Neural progenitor cell (in vitro differentiated cells): ENCODE data around the gene RMP24.
"Not testable (repeated sequence)": the region's sequence is repeated elsewhere in the genome, so short reads cannot be mapped to it uniquely, and the experiment has no call there.

Source experiments
- DNase-seq: peaks from one replicate; pipeline ENCODE4 v3.0.0-alpha.2; 2016; ENCODE audit warnings: low spot score
- H2AFZ ChIP-seq: fragments of 200-600 bp; sonication (generic); replicated peaks from 2 replicates; pipeline ENCODE4 v1.6.1; 2016; ENCODE audit warnings: antibody characterized with exemption
- H3F3A ChIP-seq: fragments of 200-600 bp; sonication (generic); 2 replicates; pipeline ENCODE4 v1.6.1; 2016; ENCODE audit warnings: antibody characterized with exemption, low read depth
- H3K27ac ChIP-seq: fragments of 200-600 bp; sonication (generic); 2 replicates; pipeline ENCODE4 v1.5.1; 2016; ENCODE audit warnings: mild to moderate bottlenecking
- H3K27me3 ChIP-seq: fragments of 200-600 bp; sonication (generic); 2 replicates; pipeline ENCODE4 v1.6.1; 2016; ENCODE audit warnings: mild to moderate bottlenecking, moderate library complexity
- H3K36me3 ChIP-seq: fragments of 200-600 bp; sonication (generic); 2 replicates; pipeline ENCODE4 v1.5.1; 2016
- H3K4me1 ChIP-seq: fragments of 200-600 bp; sonication (generic); 2 replicates; pipeline ENCODE4 v1.6.1; 2016; ENCODE audit warnings: mixed run types
- H3K4me2 ChIP-seq: fragments of 200-600 bp; sonication (generic); 2 replicates; pipeline ENCODE4 v1.6.1; 2016
- H3K4me3 ChIP-seq: fragments of 200-600 bp; sonication (generic); 2 replicates; pipeline ENCODE4 v1.5.1; 2016
- H3K79me2 ChIP-seq: fragments of 200-600 bp; sonication (generic); 2 replicates; pipeline ENCODE4 v1.6.1; 2016; ENCODE audit warnings: low read depth
- H3K9ac ChIP-seq: fragments of 200-600 bp; sonication (generic); 2 replicates; pipeline ENCODE4 v1.6.1; 2016
- H3K9me3 ChIP-seq: fragments of 200-600 bp; sonication (generic); 2 replicates; pipeline ENCODE4 v1.5.1; 2016; ENCODE audit warnings: low read depth
- H4K20me1 ChIP-seq: fragments of 200-600 bp; sonication (generic); 2 replicates; pipeline ENCODE4 v1.6.1; 2016; ENCODE audit warnings: low read depth
- H3K27ac Mint-ChIP-seq: 3 replicates; pipeline ENCODE4 v1.8.0; 2021; ENCODE audit warnings: mixed read lengths
- H3K27me3 Mint-ChIP-seq: 2 replicates; pipeline ENCODE4 v1.8.0; 2022; ENCODE audit warnings: low read depth, mild to moderate bottlenecking, inconsistent platforms, moderate library complexity, mixed read lengths; ENCODE audit not compliant: insufficient read depth
- H3K36me3 Mint-ChIP-seq: 3 replicates; pipeline ENCODE4 v1.8.0; 2021; ENCODE audit warnings: mixed read lengths
- H3K4me1 Mint-ChIP-seq: 3 replicates; pipeline ENCODE4 v1.8.0; 2021; ENCODE audit warnings: mixed read lengths
- H3K4me3 Mint-ChIP-seq: 3 replicates; pipeline ENCODE4 v1.8.0; 2021; ENCODE audit warnings: mild to moderate bottlenecking, moderate library complexity, mixed read lengths
- H3K9me3 Mint-ChIP-seq: 3 replicates; pipeline ENCODE4 v1.8.0; 2020; ENCODE audit warnings: mixed read lengths
- EZH2 ChIP-seq: fragments of 200-600 bp; sonication (generic); IDR thresholded peaks from 2 replicates; pipeline ENCODE4 v1.6.1; 2017; ENCODE audit warnings: antibody characterized with exemption, mild to moderate bottlenecking, moderate library complexity
- EZH2phosphoT487 ChIP-seq: fragments of 200-600 bp; sonication (generic); IDR thresholded peaks from 2 replicates; pipeline ENCODE4 v1.6.1; 2017; ENCODE audit warnings: antibody characterized with exemption
- TF ChIP-seq, protein P1 (sequence below): fragments of 200-600 bp; sonication (generic); IDR thresholded peaks from 2 replicates; pipeline ENCODE4 v1.5.1; 2017; ENCODE audit warnings: antibody characterized with exemption, mild to moderate bottlenecking

Gene RMP24

DNA sequence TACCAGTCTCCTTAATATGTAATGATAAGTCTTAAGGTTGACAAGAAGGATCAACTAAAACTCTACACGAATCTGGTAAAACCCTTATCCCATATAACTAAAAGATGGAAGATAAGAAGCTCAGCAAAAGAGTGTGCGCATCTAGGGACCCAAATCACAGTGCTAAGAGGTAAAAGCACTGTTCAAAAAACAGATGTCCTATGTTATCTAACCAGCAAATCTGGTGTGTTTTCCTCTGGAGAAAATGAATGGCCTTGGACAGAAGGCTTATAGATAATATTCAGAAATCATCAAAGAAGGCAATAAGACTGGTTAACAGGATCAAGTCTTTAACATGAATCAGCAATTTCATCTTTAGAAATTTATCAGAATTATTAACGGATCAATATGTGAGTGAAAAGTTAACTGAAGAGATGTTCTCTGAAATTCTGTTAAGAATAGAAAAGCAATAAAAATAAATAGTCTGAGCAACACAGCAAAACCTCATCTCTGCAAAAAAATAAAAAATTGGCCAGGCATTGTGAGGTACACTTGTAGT is 47.8 kb downstream of the RMP24 start:
- peaks cover 2% of the 10 kb centered on the region for H3K36me3 Mint-ChIP-seq
- H3K36me3 ChIP-seq: peaks cover 3% of the 10 kb centered on the region
- H3K4me3 Mint-ChIP-seq: no peak overlapping the region
- H3K79me2 ChIP-seq: no peaks in the 10 kb centered on the region
- H3K4me1 ChIP-seq: no peaks in the 10 kb centered on the region
- H3K4me1 Mint-ChIP-seq: peaks cover 2% of the 10 kb centered on the region
- no peaks in the 10 kb centered on the region for H3K27me3 ChIP-seq
- H3K27ac Mint-ChIP-seq: no peak overlapping the region
- H3K27ac ChIP-seq: no peak overlapping the region
- H3K9me3 Mint-ChIP-seq: no peaks in the 10 kb centered on the region
- H3K9me3 ChIP-seq: no peaks in the 10 kb centered on the region
- H3K4me2 ChIP-seq: no peak overlapping the region
- no peak overlapping the region for H3K9ac ChIP-seq
- H3K27me3 Mint-ChIP-seq: no peaks in the 10 kb centered on the region
- no peak for DNase-seq
- TF ChIP-seq EZH2 (no peak), EZH2phosphoT487 (no peak)
- TF ChIP-seq, protein P1, sequence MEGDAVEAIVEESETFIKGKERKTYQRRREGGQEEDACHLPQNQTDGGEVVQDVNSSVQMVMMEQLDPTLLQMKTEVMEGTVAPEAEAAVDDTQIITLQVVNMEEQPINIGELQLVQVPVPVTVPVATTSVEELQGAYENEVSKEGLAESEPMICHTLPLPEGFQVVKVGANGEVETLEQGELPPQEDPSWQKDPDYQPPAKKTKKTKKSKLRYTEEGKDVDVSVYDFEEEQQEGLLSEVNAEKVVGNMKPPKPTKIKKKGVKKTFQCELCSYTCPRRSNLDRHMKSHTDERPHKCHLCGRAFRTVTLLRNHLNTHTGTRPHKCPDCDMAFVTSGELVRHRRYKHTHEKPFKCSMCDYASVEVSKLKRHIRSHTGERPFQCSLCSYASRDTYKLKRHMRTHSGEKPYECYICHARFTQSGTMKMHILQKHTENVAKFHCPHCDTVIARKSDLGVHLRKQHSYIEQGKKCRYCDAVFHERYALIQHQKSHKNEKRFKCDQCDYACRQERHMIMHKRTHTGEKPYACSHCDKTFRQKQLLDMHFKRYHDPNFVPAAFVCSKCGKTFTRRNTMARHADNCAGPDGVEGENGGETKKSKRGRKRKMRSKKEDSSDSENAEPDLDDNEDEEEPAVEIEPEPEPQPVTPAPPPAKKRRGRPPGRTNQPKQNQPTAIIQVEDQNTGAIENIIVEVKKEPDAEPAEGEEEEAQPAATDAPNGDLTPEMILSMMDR: no peak
- no peak overlapping the region for H3K4me3 ChIP-seq
- no peak overlapping the region for H2AFZ ChIP-seq
- H3F3A ChIP-seq: peaks cover 5% of the 10 kb centered on the region
- H4K20me1 ChIP-seq: peaks cover 2% of the 10 kb centered on the region

DNA sequence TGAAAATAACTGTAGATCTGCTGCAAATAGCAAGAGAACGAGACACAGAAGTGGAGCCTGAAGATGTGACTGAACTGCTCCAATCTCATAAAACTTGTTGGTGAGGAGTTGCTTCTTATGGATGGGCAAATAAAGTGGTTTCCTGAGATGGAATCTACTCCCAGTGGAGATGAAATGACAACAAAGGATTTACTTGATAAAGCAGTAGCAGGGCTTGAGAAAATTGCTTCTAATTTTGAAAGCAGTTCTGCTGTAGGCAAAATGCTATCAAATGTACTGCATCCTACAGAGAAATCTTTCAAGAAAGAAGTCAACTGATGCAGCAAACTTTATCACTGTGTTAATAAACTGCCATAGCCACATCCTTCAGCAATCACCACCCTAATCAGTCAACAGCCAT is 50.9 kb downstream of the RMP24 start:
- H3K9me3 ChIP-seq: no peaks in the 10 kb centered on the region
- no peak overlapping the region for H3K4me3 Mint-ChIP-seq
- no peaks in the 10 kb centered on the region for H3K4me1 Mint-ChIP-seq
- no peak overlapping the region for H3K27ac ChIP-seq
- H2AFZ ChIP-seq: no peak overlapping the region
- peaks cover 10% of the 10 kb centered on the region for H3K36me3 Mint-ChIP-seq
- H3K9me3 Mint-ChIP-seq: no peaks in the 10 kb centered on the region
- no peak overlapping the region for H3K9ac ChIP-seq
- no peak overlapping the region for H3K27ac Mint-ChIP-seq
- H3K4me1 ChIP-seq: no peaks in the 10 kb centered on the region
- no peak for TF ChIP-seq EZH2
- TF ChIP-seq, protein P1: no peak
- no peak for TF ChIP-seq EZH2phosphoT487
- H3K36me3 ChIP-seq: peaks cover 24% of the 10 kb centered on the region
- H3K27me3 Mint-ChIP-seq: no peaks in the 10 kb centered on the region
- no peak overlapping the region for H3K4me3 ChIP-seq
- no peaks in the 10 kb centered on the region for H3K27me3 ChIP-seq
- peaks cover 4% of the 10 kb centered on the region for H4K20me1 ChIP-seq
- H3K79me2 ChIP-seq: no peaks in the 10 kb centered on the region
- no peak overlapping the region for H3K4me2 ChIP-seq
- DNase-seq: no peak
- H3F3A ChIP-seq: peaks cover 4% of the 10 kb centered on the region

DNA sequence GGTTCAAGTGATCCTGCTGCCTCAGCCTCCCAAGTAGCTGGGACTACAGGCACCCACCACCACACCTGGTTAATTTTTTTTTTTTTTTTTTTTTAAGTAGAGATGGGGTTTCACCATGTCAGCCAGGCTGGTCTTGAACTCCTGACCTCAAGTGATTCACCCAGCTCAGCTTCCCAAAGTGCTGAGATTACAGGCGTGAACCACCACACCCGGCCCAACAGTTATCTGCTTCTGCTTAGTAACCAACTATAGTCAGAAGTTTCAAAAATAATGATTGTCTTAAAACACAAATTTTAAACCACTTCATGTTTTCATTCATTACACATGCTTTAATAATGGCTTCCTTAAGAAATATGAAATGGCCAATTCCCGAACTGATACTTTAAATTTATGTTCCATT is 51.8 kb downstream of the RMP24 start:
- not testable (repeated sequence) for H3K9ac ChIP-seq, H3K4me1 ChIP-seq, H3K4me1 Mint-ChIP-seq, H3K4me2 ChIP-seq, H4K20me1 ChIP-seq, H3K79me2 ChIP-seq, H2AFZ ChIP-seq, H3K27me3 Mint-ChIP-seq, H3K4me3 ChIP-seq, DNase-seq, H3K9me3 ChIP-seq, H3K4me3 Mint-ChIP-seq, H3K27ac Mint-ChIP-seq, H3K27ac ChIP-seq, H3K9me3 Mint-ChIP-seq, H3K27me3 ChIP-seq, H3F3A ChIP-seq
- H3K36me3 ChIP-seq: peaks cover 24% of the 10 kb centered on the region
- peaks cover 11% of the 10 kb centered on the region for H3K36me3 Mint-ChIP-seq

DNA sequence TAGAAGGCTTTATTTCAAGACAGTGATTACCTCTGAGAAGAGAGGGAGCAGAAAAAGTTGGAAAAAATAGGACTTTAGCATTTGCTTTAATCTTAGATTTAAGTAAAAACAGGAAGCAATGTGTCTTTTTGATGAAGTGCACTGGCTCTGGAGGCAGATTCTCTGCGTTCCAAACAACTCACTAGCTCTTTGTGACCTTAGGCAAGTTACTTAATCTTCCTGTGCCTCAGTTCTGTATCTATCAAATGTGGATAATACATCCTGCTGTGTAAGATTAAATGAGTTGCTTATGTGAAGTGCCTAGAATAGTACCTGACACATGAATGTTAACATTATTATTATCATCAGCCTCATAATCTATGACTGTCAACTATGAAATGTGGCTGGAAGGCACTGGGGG is 52.5 kb downstream of the RMP24 start:
- Histone ChIP-seq H3K9me3 (no peaks in the 10 kb centered on the region), H3K79me2 (no peaks in the 10 kb centered on the region), H3K4me2 (no peak overlapping the region), H3K4me1 (no peaks in the 10 kb centered on the region), H3K27me3 (no peaks in the 10 kb centered on the region), H3F3A (no peaks in the 10 kb centered on the region), H3K4me3 (no peak overlapping the region), H3K9ac (no peak overlapping the region), H3K27ac (no peak overlapping the region), H4K20me1 (peaks cover 4% of the 10 kb centered on the region), H2AFZ (no peak overlapping the region), H3K36me3 (peaks cover 24% of the 10 kb centered on the region)
- H3K36me3 Mint-ChIP-seq: peaks cover 14% of the 10 kb centered on the region
- no peak overlapping the region for H3K4me3 Mint-ChIP-seq
- H3K27me3 Mint-ChIP-seq: no peaks in the 10 kb centered on the region
- no peak for TF ChIP-seq EZH2phosphoT487
- no peak for TF ChIP-seq EZH2
- TF ChIP-seq, protein P1: no peak
- no peak overlapping the region for H3K27ac Mint-ChIP-seq
- DNase-seq: no peak
- H3K9me3 Mint-ChIP-seq: no peaks in the 10 kb centered on the region
- no peaks in the 10 kb centered on the region for H3K4me1 Mint-ChIP-seq
